K562 (cell line): ENCODE data around the gene MEIS1.

ENCODE experiments used
- CEBPB ChIP-seq: fragments of 450-650 bp; IDR thresholded peaks from 2 replicates; pipeline ENCODE4 v1.6.1; 2016; ENCODE audit warnings: missing genetic modification characterization, missing compliant biosample characterization
- MAFF ChIP-seq: IDR thresholded peaks from 2 replicates; pipeline ENCODE4 v1.6.1; 2012; ENCODE audit warnings: low read length, improper control_type of control experiment
- MEF2D ChIP-seq: conservative IDR thresholded peaks from 2 replicates; pipeline ENCODE4 v1.6.1; 2016; ENCODE audit warnings: low read depth, missing genetic modification characterization, missing compliant biosample characterization
- NCOA1 ChIP-seq: fragments of 450-650 bp; IDR thresholded peaks from 2 replicates; pipeline ENCODE4 v1.6.1; 2016; ENCODE audit warnings: low read depth
- RAD21 ChIP-seq, 2 experiments: fragments of 250-450 bp in 1 of 2; fragments of 450-650 bp in 1 of 2; sonication (Bioruptor Pico) in 1 of 2; formaldehyde crosslinking in 1 of 2; IDR thresholded peaks in 1 of 2; conservative IDR thresholded peaks in 1 of 2; 2 replicates each; pipeline versions ENCODE4 v1.4.0 to v1.8.0; 2020 to 2022; ENCODE audit warnings: mild to moderate bottlenecking in 2 of 2, moderate library complexity in 1 of 2
- SREBF2 ChIP-seq: sonication (generic); formaldehyde crosslinking; IDR thresholded peaks from 2 replicates; pipeline ENCODE4 v1.4.0; 2020; ENCODE audit warnings: mild to moderate bottlenecking, missing genetic modification reagents
- TF ChIP-seq, protein P1 (sequence below), 3 experiments: IDR thresholded peaks in 2 of 3; conservative IDR thresholded peaks in 1 of 3; 2 replicates each; pipeline ENCODE4 v1.5.1; 2011 to 2012; ENCODE audit warnings: low read length in 3 of 3, mild to moderate bottlenecking in 3 of 3, control low read depth in 2 of 3, improper control_type of control experiment in 1 of 3, inconsistent platforms in 1 of 3, low read depth in 1 of 3, mixed read lengths in 1 of 3, moderate library complexity in 1 of 3; ENCODE audit not compliant: insufficient read depth in 2 of 3

DNA sequence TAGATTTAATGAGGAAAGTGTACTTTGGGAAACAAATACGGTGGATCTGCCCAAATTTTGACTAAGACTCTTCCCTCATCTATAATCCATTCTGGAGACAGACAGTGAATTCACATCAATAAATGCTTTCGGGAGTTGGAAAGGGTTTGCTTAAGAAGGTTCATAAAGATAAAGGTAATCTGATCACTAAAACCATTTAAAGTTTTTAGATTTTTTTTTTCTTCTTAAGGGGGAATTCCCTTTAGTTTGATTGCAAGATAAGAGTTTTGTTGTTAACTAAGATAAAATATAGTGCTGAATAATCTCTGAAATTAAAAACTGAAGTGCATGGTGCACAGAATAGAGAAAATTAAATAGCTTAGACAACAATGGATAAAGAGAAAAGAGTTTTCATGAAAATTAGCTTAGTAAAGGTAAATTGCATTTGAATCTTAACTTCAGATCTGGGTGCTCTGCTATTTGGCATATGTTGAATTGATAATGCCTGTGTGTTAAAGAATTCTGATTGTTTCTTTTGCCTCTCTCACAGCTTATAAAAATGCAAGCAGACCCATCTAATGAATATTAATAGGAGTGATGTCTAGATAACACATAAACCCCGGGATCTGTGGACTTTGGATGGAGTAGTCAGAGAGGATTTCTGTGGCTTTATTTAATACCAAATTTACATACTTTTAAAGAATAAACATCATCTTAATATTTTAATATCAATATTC is 100.8 kb downstream of the MEIS1 start:
- TF ChIP-seq SREBF2 (CRISPR knock-in tag) (no peak), RAD21 (CRISPR knock-in tag; conservative IDR thresholded peaks at IDR 0.05 in 1 of 2, IDR thresholded peaks at IDR 0.05 in 1 of 2) (no peak), MEF2D (no peak), MAFF (no peak), NCOA1 (no peak), CEBPB (tag) (no peak)
- TF ChIP-seq, protein P1, sequence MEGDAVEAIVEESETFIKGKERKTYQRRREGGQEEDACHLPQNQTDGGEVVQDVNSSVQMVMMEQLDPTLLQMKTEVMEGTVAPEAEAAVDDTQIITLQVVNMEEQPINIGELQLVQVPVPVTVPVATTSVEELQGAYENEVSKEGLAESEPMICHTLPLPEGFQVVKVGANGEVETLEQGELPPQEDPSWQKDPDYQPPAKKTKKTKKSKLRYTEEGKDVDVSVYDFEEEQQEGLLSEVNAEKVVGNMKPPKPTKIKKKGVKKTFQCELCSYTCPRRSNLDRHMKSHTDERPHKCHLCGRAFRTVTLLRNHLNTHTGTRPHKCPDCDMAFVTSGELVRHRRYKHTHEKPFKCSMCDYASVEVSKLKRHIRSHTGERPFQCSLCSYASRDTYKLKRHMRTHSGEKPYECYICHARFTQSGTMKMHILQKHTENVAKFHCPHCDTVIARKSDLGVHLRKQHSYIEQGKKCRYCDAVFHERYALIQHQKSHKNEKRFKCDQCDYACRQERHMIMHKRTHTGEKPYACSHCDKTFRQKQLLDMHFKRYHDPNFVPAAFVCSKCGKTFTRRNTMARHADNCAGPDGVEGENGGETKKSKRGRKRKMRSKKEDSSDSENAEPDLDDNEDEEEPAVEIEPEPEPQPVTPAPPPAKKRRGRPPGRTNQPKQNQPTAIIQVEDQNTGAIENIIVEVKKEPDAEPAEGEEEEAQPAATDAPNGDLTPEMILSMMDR (IDR thresholded peaks at IDR 0.05 in 2 of 3, conservative IDR thresholded peaks at IDR 0.05 in 1 of 3; ENCODE audit: insufficient read depth in 2 of 3, low read depth in 1 of 3, low read length in 3 of 3): no peak
